CD4-positive, alpha-beta T cell treated with Interleukin-2 at 100 ng/mL for 4 hours (primary cell): ENCODE results near the gene SLC39A7.

Experiments used
- DNase-seq: peaks from one replicate; pipeline ENCODE4 v3.0.0-alpha.2; 2020; ENCODE audit warnings: low spot score

Gene SLC39A7

GRCh38 chr6:33200219-33201146 is at the start of gene SLC39A7, which contains the start of gene RXRB:
SLC39A7 (plus strand) TSS chr6:33200867; CDS start chr6:33201246, 379 bp downstream.
RXRB (minus strand) TSS chr6:33200665; CDS start chr6:33200476, 189 bp downstream.
- peak; percentile 99 for DNase-seq

- DNase-seq = no peak
Observed at GRCh38 chr6:33151050-33151449, 49.6 kb upstream of the SLC39A7 start.

- DNase-seq = no peak
Observed at GRCh38 chr6:33154349-33154748, 46.3 kb upstream of the SLC39A7 start.

- no peak for DNase-seq
Observed at GRCh38 chr6:33156561-33156960, 44.1 kb upstream of the SLC39A7 start.

- no peak for DNase-seq
Observed at GRCh38 chr6:33156964-33157363, 43.7 kb upstream of the SLC39A7 start.

- no peak for DNase-seq
Observed at GRCh38 chr6:33160096-33160495, 40.6 kb upstream of the SLC39A7 start.

- DNase-seq = no peak
Observed at GRCh38 chr6:33160728-33161344, 39.8 kb upstream of the SLC39A7 start.

- DNase-seq = peak; percentile 85
Observed at GRCh38 chr6:33161354-33162331, 39.0 kb upstream of the SLC39A7 start.

GRCh38 chr6:33163540-33163939 is 37.1 kb upstream of the SLC39A7 start:
- DNase-seq = no peak

GRCh38 chr6:33164176-33164575 is 36.5 kb upstream of the SLC39A7 start:
- no peak for DNase-seq

GRCh38 chr6:33164665-33165373 is 35.8 kb upstream of the SLC39A7 start:
- DNase-seq = no peak

- DNase-seq = no peak
Observed at GRCh38 chr6:33165581-33166258, 34.9 kb upstream of the SLC39A7 start.

GRCh38 chr6:33166363-33166762 is 34.3 kb upstream of the SLC39A7 start:
- no peak for DNase-seq

GRCh38 chr6:33166811-33167210 is 33.9 kb upstream of the SLC39A7 start:
- DNase-seq = no peak

GRCh38 chr6:33167374-33168283 is 33.0 kb upstream of the SLC39A7 start:
- no peak for DNase-seq

GRCh38 chr6:33168284-33168601 is 32.4 kb upstream of the SLC39A7 start:
- DNase-seq = no peak

GRCh38 chr6:33168639-33169038 is 32.0 kb upstream of the SLC39A7 start:
- no peak for DNase-seq

GRCh38 chr6:33169291-33170175 is 31.1 kb upstream of the SLC39A7 start:
- DNase-seq = no peak
